T-cell (primary cell): ENCODE results near the gene SVIP. TPM values are rescaled to one million over a fixed set of nuclear protein-coding genes. Genes with fewer than 3 reads are reported as not detected.

Source experiments
- ATAC-seq, 4 experiments: fragments of 200-7000 bp in 3 of 4; fragments of 150-1000 bp in 1 of 4; cut with Tn5 transposase; replicated peaks in 1 of 4; 1 replicate in 3 of 4; 2 replicates in 1 of 4; pipeline ENCODE4 v1.10.0; 2021; ENCODE audit warnings: moderate library complexity in 3 of 4, mild to moderate bottlenecking in 2 of 4, moderate number of reproducible peaks in 1 of 4
- CTCF ChIA-PET, 2 donors: fragments of 300-600 bp; sonication (Branson Sonifier 250); formaldehyde crosslinking; loops; one replicate each; lab custom pipeline; 2022; ENCODE audit warnings: antibody characterized with exemption in 2 of 2; lab: Charles Lee
- POLR2A ChIA-PET, 2 donors: fragments of 300-600 bp; sonication (Branson Sonifier 250); formaldehyde crosslinking; loops; one replicate each; lab custom pipeline; 2022; ENCODE audit warnings: antibody characterized with exemption in 2 of 2; lab: Charles Lee
- DNase-seq, 35 experiments: peaks; one replicate each; pipeline versions ENCODE4 v3.0.0 to v3.0.0-alpha.2; 2013 to 2023
- H3K27ac ChIP-seq: one replicate; pipeline ENCODE4 v1.5.1; 2013; ENCODE audit warnings: low read length
- H3K27me3 ChIP-seq, 2 experiments: replicated peaks in 1 of 2; 1 replicate in 1 of 2; 2 replicates in 1 of 2; pipeline versions ENCODE4 v1.6.1 to v1.7.0; 2013; ENCODE audit warnings: low read length in 1 of 2, mixed read lengths in 1 of 2; ENCODE audit not compliant: control insufficient read depth in 2 of 2, insufficient read depth in 2 of 2; ENCODE audit errors: extremely low read depth in 1 of 2
- H3K36me3 ChIP-seq, 2 donors: 1 replicate in 1 of 2; 2 replicates in 1 of 2; pipeline versions ENCODE4 v1.6.1 to v1.7.0; 2013; ENCODE audit warnings: low read length in 1 of 2; ENCODE audit not compliant: control insufficient read depth in 2 of 2, insufficient read depth in 1 of 2; ENCODE audit errors: extremely low read depth in 1 of 2
- H3K4me1 ChIP-seq, 2 experiments: 1 replicate in 1 of 2; 2 replicates in 1 of 2; pipeline versions ENCODE4 v1.6.1 to v1.7.0; 2013; ENCODE audit warnings: low read length in 2 of 2, mixed read lengths in 1 of 2; ENCODE audit not compliant: insufficient read depth in 2 of 2, control insufficient read depth in 1 of 2; ENCODE audit errors: extremely low read depth in 1 of 2
- H3K4me3 ChIP-seq, 2 donors: 1 replicate in 1 of 2; 2 replicates in 1 of 2; pipeline versions ENCODE4 v1.5.1 to v1.7.0; 2013; ENCODE audit warnings: mild to moderate bottlenecking in 2 of 2, low read length in 1 of 2, moderate library complexity in 1 of 2; ENCODE audit not compliant: control insufficient read depth in 1 of 2; ENCODE audit errors: extremely low read depth in 1 of 2
- H3K9me3 ChIP-seq: 2 replicates; pipeline ENCODE4 v1.7.0; 2013
- H3K27ac Mint-ChIP-seq, 2 donors: one replicate each; pipeline ENCODE4 v1.8.0; 2020 to 2021; ENCODE audit warnings: mild to moderate bottlenecking in 2 of 2, mixed read lengths in 2 of 2
- H3K27me3 Mint-ChIP-seq, 2 donors: one replicate each; pipeline ENCODE4 v1.8.0; 2021 to 2022; ENCODE audit warnings: mixed read lengths in 2 of 2
- H3K36me3 Mint-ChIP-seq: one replicate; pipeline ENCODE4 v1.8.0; 2021; ENCODE audit warnings: mixed read lengths
- H3K4me1 Mint-ChIP-seq, 3 donors: one replicate each; pipeline ENCODE4 v1.8.0; 2020 to 2022; ENCODE audit warnings: mixed read lengths in 3 of 3, mild to moderate bottlenecking in 1 of 3
- H3K4me3 Mint-ChIP-seq, 3 donors: one replicate each; pipeline ENCODE4 v1.8.0; 2020 to 2022; ENCODE audit warnings: mild to moderate bottlenecking in 3 of 3, mixed read lengths in 3 of 3, moderate library complexity in 3 of 3
- H3K9me3 Mint-ChIP-seq, 3 donors: one replicate each; pipeline ENCODE4 v1.8.0; 2020 to 2022; ENCODE audit warnings: mixed read lengths in 3 of 3
- WGBS: methylation state at CpG from one replicate; pipeline ENCODE4 v1.1.5; 2013; ENCODE audit warnings: missing lambda C conversion rate; ENCODE audit not compliant: insufficient coverage; 5-methylcytosine and 5-hydroxymethylcytosine counted together
- total RNA-seq, 35 experiments: library from RNA in 6 of 35; stranded (reverse) in 6 of 35; fragments of 120-200 nt in 1 of 35; gene quantifications; one replicate each; pipeline versions ENCODE4 v1.2.1 to v1.2.4 and lab custom pipeline; 2013 to 2026

SVIP gene
- total RNA-seq, 5 donors from 2014 or later (not counting 1 experiment from before 2014, with no cell fraction given) = 40.9 to 53.4 (median 48.4) TPM

DNA sequence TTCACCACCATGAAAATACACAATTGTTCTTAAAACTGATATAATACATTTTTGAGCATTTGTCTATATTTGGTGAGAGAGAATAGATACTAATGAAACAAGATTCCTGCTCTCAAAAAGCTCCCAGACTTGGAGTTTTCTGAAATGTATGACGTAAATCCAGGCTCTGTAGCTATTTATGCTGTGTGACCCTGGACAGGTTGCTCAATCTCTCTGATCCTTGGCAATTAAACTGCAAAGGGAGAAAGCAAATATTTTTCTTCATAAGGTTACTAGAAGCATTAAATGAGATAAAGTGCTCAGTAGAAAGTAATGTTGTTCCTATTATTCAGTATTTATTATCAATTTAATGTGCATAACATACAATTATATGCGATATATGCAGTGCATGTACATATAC lies 42.5 kb downstream of the SVIP start:
- CTCF ChIA-PET = interaction anchor here (0.6 to 2.4 kb wide), 11 partner anchors 9 to 460 kb away, joined by 3 to 17 read pairs (median 6); no protein-coding TSS in a partner anchor

DNA sequence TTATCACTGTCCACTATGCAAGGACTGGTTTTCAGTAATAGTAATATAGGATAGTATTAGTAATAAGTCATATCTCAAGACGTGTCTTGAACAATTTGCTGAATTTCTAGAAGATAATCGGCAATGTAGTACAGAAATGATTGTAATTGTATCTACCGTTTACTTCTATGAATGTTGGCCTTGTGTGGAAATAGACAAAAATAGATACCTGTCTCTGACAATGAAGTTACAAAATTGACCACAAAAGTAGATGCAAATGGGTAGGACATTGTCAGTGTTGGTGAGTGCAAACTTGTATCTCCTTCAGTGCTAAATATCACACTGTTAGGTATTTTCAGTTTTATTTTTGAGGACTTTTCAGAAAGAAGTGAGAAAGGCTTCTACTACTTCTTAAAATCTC lies 43.1 kb downstream of the SVIP start:
- Histone ChIP-seq H3K4me1 (no peaks in the 10 kb centered on the region), H3K4me3 (no peak overlapping the region), H3K27me3 (no peaks in the 10 kb centered on the region), H3K36me3 (no peaks in the 10 kb centered on the region), H3K27ac (no peak overlapping the region), H3K9me3 (no peaks in the 10 kb centered on the region)
- no peaks in the 10 kb centered on the region for H3K9me3 Mint-ChIP-seq
- ATAC-seq = no peak
- H3K4me1 Mint-ChIP-seq = peaks cover 0 to under 1% (median 0%) of the 10 kb centered on the region in 3 donors
- DNase-seq = no peak
- WGBS = 70% methylated on average over 3 of the region's 3 CpGs
- H3K27me3 Mint-ChIP-seq = no peaks in the 10 kb centered on the region
- ChIA-PET CTCF (interaction anchor here (0.7 to 2.4 kb wide), 6 partner anchors 11 to 456 kb away, joined by 3 to 7 read pairs (median 3); no protein-coding TSS in a partner anchor), POLR2A (no interaction called here)
- no peaks in the 10 kb centered on the region for H3K36me3 Mint-ChIP-seq
- H3K27ac Mint-ChIP-seq = no peak overlapping the region
- H3K4me3 Mint-ChIP-seq = no peak overlapping the region

More for the DNA sequence above, 42.5 kb downstream of the SVIP start:
- Histone ChIP-seq H3K4me1 (no peaks in the 10 kb centered on the region), H3K36me3 (no peaks in the 10 kb centered on the region), H3K9me3 (no peaks in the 10 kb centered on the region), H3K4me3 (no peak overlapping the region), H3K27ac (no peak overlapping the region), H3K27me3 (no peaks in the 10 kb centered on the region)
- ATAC-seq (no peak), DNase-seq (no peak)
- H3K27ac Mint-ChIP-seq = no peak overlapping the region
- no peaks in the 10 kb centered on the region for H3K27me3 Mint-ChIP-seq
- H3K4me1 Mint-ChIP-seq = no peaks in the 10 kb centered on the region
- POLR2A ChIA-PET = no interaction called here
- no peak overlapping the region for H3K4me3 Mint-ChIP-seq
- H3K36me3 Mint-ChIP-seq = no peaks in the 10 kb centered on the region
- H3K9me3 Mint-ChIP-seq = no peaks in the 10 kb centered on the region
- no CpG with 5 or more reads among the region's 2 CpGs for WGBS

DNA sequence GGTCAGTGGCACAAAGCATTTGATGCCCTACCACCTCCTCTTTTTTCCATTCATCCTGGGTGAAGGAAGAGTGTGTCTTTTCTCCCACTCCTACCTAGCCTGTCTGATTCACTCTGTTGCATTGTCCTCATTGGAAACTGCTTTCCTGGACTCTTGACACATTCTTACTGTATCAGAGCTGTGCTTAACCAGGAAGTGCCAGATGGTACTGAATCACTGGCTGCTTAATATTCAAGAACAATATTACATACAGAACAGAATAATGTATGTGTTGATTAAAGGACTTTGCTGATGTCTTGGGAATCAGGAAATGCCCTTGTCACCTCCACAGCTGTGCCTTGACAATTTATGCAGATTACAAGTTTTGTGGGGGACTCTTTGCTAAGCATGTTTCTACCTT lies 44.4 kb downstream of the SVIP start:
- Histone ChIP-seq H3K9me3 (no peaks in the 10 kb centered on the region), H3K27ac (no peak overlapping the region), H3K36me3 (no peaks in the 10 kb centered on the region), H3K27me3 (no peaks in the 10 kb centered on the region), H3K4me3 (no peak overlapping the region), H3K4me1 (no peaks in the 10 kb centered on the region)
- ChIA-PET CTCF (interaction anchor here in 1 of 2 donors (1.0 to 1.1 kb wide), 3 partner anchors 40 to 456 kb away, joined by 3 read pairs; no protein-coding TSS in a partner anchor), POLR2A (no interaction called here)
- no peaks in the 10 kb centered on the region for H3K27me3 Mint-ChIP-seq
- no peaks in the 10 kb centered on the region for H3K36me3 Mint-ChIP-seq
- H3K4me3 Mint-ChIP-seq = no peak overlapping the region
- H3K4me1 Mint-ChIP-seq = peaks cover 7 to 8% (median 8%) of the 10 kb centered on the region in 3 donors
- ATAC-seq (no peak), DNase-seq (no peak)
- no peaks in the 10 kb centered on the region for H3K9me3 Mint-ChIP-seq
- H3K27ac Mint-ChIP-seq = no peak overlapping the region

DNA sequence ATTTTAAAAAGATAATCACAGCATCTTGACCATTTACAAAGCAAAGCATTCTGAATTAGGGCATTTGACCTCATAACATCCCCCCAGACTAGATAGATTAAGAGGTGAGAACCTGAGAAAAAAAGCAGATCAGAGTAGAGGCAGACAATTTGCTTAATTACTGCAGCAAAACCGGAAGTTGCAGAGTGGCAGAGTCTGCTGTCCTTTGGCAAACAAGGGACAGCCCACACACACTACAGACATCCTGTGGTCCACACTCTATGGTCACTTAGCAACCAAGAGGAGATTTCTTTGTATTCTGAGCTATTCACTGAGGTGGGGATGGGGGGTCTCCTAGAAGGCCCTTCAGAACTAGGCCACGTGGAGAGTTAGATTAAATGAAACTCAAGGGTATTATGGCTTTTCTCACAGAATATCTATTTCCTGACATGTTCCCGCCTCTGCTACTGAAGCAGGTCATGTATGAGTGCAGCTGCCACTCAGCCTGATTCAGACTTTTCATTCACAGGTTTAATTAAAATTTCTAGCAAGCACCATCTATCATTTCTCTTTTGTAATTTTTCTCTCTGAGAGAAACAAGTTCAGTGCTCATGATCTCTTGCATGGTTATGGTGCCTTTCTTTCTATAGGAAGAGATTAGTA lies 48.5 kb downstream of the SVIP start:
- H3K4me3 ChIP-seq = no peak overlapping the region
- H3K27me3 Mint-ChIP-seq = peaks cover 0 to 6% of the 10 kb centered on the region in 2 donors
- H3K9me3 ChIP-seq = no peaks in the 10 kb centered on the region
- H3K27me3 ChIP-seq = no peaks in the 10 kb centered on the region
- H3K36me3 ChIP-seq = no peaks in the 10 kb centered on the region
- no peak for ATAC-seq
- ChIA-PET POLR2A (no interaction called here), CTCF (interaction anchor here in 1 of 2 donors (1.2 kb wide), 1 partner anchor 90 kb away, joined by 5 read pairs; no protein-coding TSS in a partner anchor)
- peaks cover 7 to 8% (median 8%) of the 10 kb centered on the region in 3 donors for H3K4me1 Mint-ChIP-seq
- H3K36me3 Mint-ChIP-seq = no peaks in the 10 kb centered on the region
- H3K27ac Mint-ChIP-seq = peak overlapping the region in 1 of 2 donors; percentile 17
- no peaks in the 10 kb centered on the region for H3K9me3 Mint-ChIP-seq
- DNase-seq = peak in 2 of 35 experiments; percentile 0 to 4
- no peak overlapping the region for H3K4me3 Mint-ChIP-seq
- H3K4me1 ChIP-seq = no peaks in the 10 kb centered on the region
- no peak overlapping the region for H3K27ac ChIP-seq
- 33% methylated on average over 1 of the region's 3 CpGs for WGBS

DNA sequence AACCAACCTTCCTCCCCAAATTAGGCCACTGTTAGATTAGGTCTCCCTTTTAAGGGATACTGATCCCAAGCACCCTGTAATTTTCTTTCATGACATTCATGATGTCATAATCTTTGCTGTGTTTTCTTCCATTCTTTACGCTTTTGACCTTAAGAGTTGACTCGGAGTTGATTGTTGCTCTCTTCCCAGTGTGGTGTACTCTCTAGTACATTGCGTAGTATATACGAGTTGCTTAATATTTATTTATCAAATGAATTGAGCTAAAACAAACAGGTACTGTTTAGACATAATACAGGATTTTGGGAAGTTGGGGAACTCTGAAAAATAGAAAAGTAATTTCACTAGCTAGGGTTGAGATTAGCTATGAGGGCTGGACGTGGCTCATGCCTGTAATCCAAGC lies 49.8 kb downstream of the SVIP start:
- H3K9me3 ChIP-seq = no peaks in the 10 kb centered on the region
- DNase-seq (no peak), ATAC-seq (no peak)
- no peaks in the 10 kb centered on the region for H3K36me3 ChIP-seq
- H3K27me3 ChIP-seq = no peaks in the 10 kb centered on the region
- ChIA-PET CTCF (interaction anchor here in 1 of 2 donors (0.6 kb wide), 1 partner anchor 8 kb away, joined by 3 read pairs; no protein-coding TSS in a partner anchor), POLR2A (interaction anchor here in 1 of 2 donors (0.6 kb wide), 1 partner anchor 15 kb away, joined by 3 read pairs; no protein-coding TSS in a partner anchor)
- no peaks in the 10 kb centered on the region for H3K4me1 ChIP-seq
- H3K4me3 Mint-ChIP-seq = no peak overlapping the region
- no peaks in the 10 kb centered on the region for H3K9me3 Mint-ChIP-seq
- no peaks in the 10 kb centered on the region for H3K36me3 Mint-ChIP-seq
- no peak overlapping the region for H3K27ac ChIP-seq
- H3K27me3 Mint-ChIP-seq = peaks cover 2 to 6% of the 10 kb centered on the region in 2 donors
- 50% methylated on average over 1 of the region's 5 CpGs for WGBS
- H3K4me3 ChIP-seq = no peak overlapping the region
- no peak overlapping the region for H3K27ac Mint-ChIP-seq
- H3K4me1 Mint-ChIP-seq = peaks cover 7 to 8% (median 8%) of the 10 kb centered on the region in 3 donors

DNA sequence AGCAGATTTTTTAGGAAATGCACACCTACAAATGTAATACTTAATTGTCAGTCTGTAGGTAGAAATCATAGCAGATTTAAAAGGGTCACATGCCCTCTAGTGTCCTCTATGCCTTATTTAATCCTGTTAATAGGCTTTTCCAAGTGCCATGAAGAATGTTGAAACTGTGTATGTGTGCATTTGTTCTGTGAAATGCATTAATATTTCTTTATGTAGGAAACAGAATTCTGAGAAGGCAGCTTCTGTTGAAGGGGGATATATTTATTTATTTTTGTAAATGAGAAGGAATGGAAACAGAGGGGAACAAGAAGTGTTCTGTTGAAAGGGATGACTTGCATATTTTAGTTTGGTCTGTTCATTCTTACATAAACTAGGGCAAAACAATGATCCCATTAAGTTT lies 51.0 kb downstream of the SVIP start:
- no peak overlapping the region for H3K4me3 Mint-ChIP-seq
- POLR2A ChIA-PET = no interaction called here
- no peaks in the 10 kb centered on the region for H3K4me1 ChIP-seq

More for the DNA sequence above, 51.0 kb downstream of the SVIP start:
- CTCF ChIA-PET = no interaction called here
- Mint-ChIP-seq H3K36me3 (no peaks in the 10 kb centered on the region), H3K27me3 (peaks cover 7% of the 10 kb centered on the region in 2 donors), H3K27ac (no peak overlapping the region), H3K4me1 (peaks cover 7 to 8% (median 8%) of the 10 kb centered on the region in 3 donors), H3K9me3 (no peaks in the 10 kb centered on the region)
- H3K27me3 ChIP-seq = no peaks in the 10 kb centered on the region
- ATAC-seq = no peak
- no peaks in the 10 kb centered on the region for H3K9me3 ChIP-seq
- H3K27ac ChIP-seq = no peak overlapping the region
- DNase-seq = peak in 1 of 35 experiments; percentile 5
- H3K36me3 ChIP-seq = no peaks in the 10 kb centered on the region
- H3K4me3 ChIP-seq = no peak overlapping the region
